Trophoblast cell (in vitro differentiated cells and primary cell): ENCODE data around the gene DUSP5.

Experiments used
- DNase-seq, 2 donors: peaks; one replicate each; pipeline ENCODE4 v3.0.0-alpha.2; 2016
- H2AFZ ChIP-seq: 2 replicates; pipeline ENCODE4 v1.6.1; 2013; ENCODE audit warnings: low read length, moderate library complexity, mild to moderate bottlenecking; ENCODE audit not compliant: insufficient read depth, poor library complexity
- H2AK5ac ChIP-seq: 2 replicates; pipeline ENCODE4 v1.6.1; 2013; ENCODE audit warnings: mild to moderate bottlenecking, low read length
- H2BK120ac ChIP-seq: 2 replicates; pipeline ENCODE4 v1.6.1; 2013; ENCODE audit warnings: low read length, mild to moderate bottlenecking, moderate library complexity; ENCODE audit not compliant: insufficient read depth, poor library complexity
- H2BK12ac ChIP-seq: 2 replicates; pipeline ENCODE4 v1.6.1; 2013; ENCODE audit warnings: mild to moderate bottlenecking, low read length, moderate library complexity
- H2BK5ac ChIP-seq: 2 replicates; pipeline ENCODE4 v1.6.1; 2013; ENCODE audit warnings: low read length, low read depth, moderate library complexity, mild to moderate bottlenecking; ENCODE audit not compliant: poor library complexity
- H3K14ac ChIP-seq: 2 replicates; pipeline ENCODE4 v1.6.1; 2013; ENCODE audit warnings: mild to moderate bottlenecking, low read length
- H3K18ac ChIP-seq: 2 replicates; pipeline ENCODE4 v1.6.1; 2013; ENCODE audit warnings: mild to moderate bottlenecking, low read length
- H3K23ac ChIP-seq: 2 replicates; pipeline ENCODE4 v1.6.1; 2013; ENCODE audit warnings: low read length
- H3K27ac ChIP-seq: 2 replicates; pipeline ENCODE4 v1.5.1; 2013; ENCODE audit warnings: low read depth, mild to moderate bottlenecking, inconsistent platforms, low read length, moderate library complexity
- H3K27me3 ChIP-seq: 2 replicates; pipeline ENCODE4 v1.6.1; 2013; ENCODE audit warnings: inconsistent platforms, mild to moderate bottlenecking, low read length, moderate library complexity; ENCODE audit not compliant: insufficient read depth
- H3K36me3 ChIP-seq, 2 experiments: 1 replicate in 1 of 2; 2 replicates in 1 of 2; pipeline ENCODE4 v1.6.1; 2013; ENCODE audit warnings: low read length in 2 of 2, mild to moderate bottlenecking in 2 of 2, moderate library complexity in 1 of 2; ENCODE audit not compliant: insufficient read depth in 2 of 2, control insufficient read depth in 1 of 2
- H3K4ac ChIP-seq: 2 replicates; pipeline ENCODE4 v1.6.1; 2013; ENCODE audit warnings: low read depth, mild to moderate bottlenecking, low read length, moderate library complexity
- H3K4me1 ChIP-seq, 2 experiments: 1 replicate in 1 of 2; 2 replicates in 1 of 2; pipeline ENCODE4 v1.6.1; 2013; ENCODE audit warnings: low read length in 2 of 2, mild to moderate bottlenecking in 2 of 2, moderate library complexity in 1 of 2; ENCODE audit not compliant: insufficient read depth in 2 of 2, control insufficient read depth in 1 of 2
- H3K4me2 ChIP-seq: 2 replicates; pipeline ENCODE4 v1.6.1; 2013; ENCODE audit warnings: inconsistent platforms, mild to moderate bottlenecking, low read length, moderate library complexity
- H3K4me3 ChIP-seq: 2 replicates; pipeline ENCODE4 v1.5.1; 2013; ENCODE audit warnings: mild to moderate bottlenecking, low read depth, low read length, inconsistent platforms
- H3K79me1 ChIP-seq: one replicate; pipeline ENCODE4 v1.6.1; 2013; ENCODE audit warnings: low read length
- H3K79me2 ChIP-seq: 2 replicates; pipeline ENCODE4 v1.6.1; 2013; ENCODE audit warnings: low read length, mild to moderate bottlenecking; ENCODE audit not compliant: control insufficient read depth, insufficient read depth, poor library complexity
- H3K9ac ChIP-seq: 2 replicates; pipeline ENCODE4 v1.6.1; 2013; ENCODE audit warnings: mild to moderate bottlenecking, low read length
- H3K9me3 ChIP-seq: 2 replicates; pipeline ENCODE4 v1.6.1; 2013; ENCODE audit warnings: low read depth, mild to moderate bottlenecking, control low read depth, inconsistent platforms, low read length; ENCODE audit not compliant: insufficient read depth
- H4K12ac ChIP-seq: 2 replicates; pipeline ENCODE4 v1.6.1; 2013; ENCODE audit warnings: low read depth, mild to moderate bottlenecking, low read length, moderate library complexity
- H4K8ac ChIP-seq: 2 replicates; pipeline ENCODE4 v1.6.1; 2013; ENCODE audit warnings: low read depth, mild to moderate bottlenecking, low read length, moderate library complexity
- H4K91ac ChIP-seq: one replicate; pipeline ENCODE4 v1.6.1; 2013; ENCODE audit warnings: low read depth, mild to moderate bottlenecking, low read length, moderate library complexity
- WGBS: extraction: QIAGEN DNeasy Blood & Tissue Kit; methylation state at CpG from one replicate; pipeline ENCODE4 v1.1.7; 2013; ENCODE audit warnings: missing lambda C conversion rate; ENCODE audit not compliant: insufficient read length, insufficient coverage; ENCODE audit errors: extremely low coverage; 5-methylcytosine and 5-hydroxymethylcytosine counted together

DUSP5 gene

DNA sequence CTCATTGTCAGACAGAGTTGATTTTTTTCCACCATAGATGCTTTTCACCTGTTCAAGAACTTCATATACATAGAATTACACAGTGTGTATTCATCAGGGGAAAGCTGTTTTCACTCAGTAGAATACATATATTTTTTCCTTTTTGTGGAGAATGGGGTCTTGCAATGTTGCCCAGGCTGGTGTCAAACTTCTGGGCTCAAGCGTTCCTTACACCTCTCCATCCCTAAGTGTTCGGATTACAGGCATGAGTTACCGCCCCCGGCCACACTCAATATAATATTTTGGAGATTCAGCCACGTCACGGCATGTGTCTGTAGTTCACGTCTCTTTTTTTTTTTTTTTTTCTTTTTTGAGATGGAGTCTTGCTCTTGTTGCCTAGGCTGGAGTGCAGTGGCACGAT, 62.3 kb downstream of the DUSP5 start:
- H4K8ac ChIP-seq = no peak overlapping the region
- no peak for DNase-seq
- H2BK120ac ChIP-seq = no peak overlapping the region
- no peaks in the 10 kb centered on the region for H3K79me1 ChIP-seq
- H3K9me3 ChIP-seq = no peaks in the 10 kb centered on the region
- H3K4me1 ChIP-seq = no peaks in the 10 kb centered on the region
- no peak overlapping the region for H3K4me3 ChIP-seq
- no peak overlapping the region for H4K91ac ChIP-seq
- H3K9ac ChIP-seq = no peak overlapping the region
- no peaks in the 10 kb centered on the region for H3K79me2 ChIP-seq
- no peak overlapping the region for H2BK12ac ChIP-seq
- H3K4me2 ChIP-seq = no peak overlapping the region
- no peak overlapping the region for H4K12ac ChIP-seq
- H2AFZ ChIP-seq = no peak overlapping the region
- no peak overlapping the region for H2BK5ac ChIP-seq
- H3K36me3 ChIP-seq = no peaks in the 10 kb centered on the region
- H2AK5ac ChIP-seq = no peak overlapping the region
- H3K14ac ChIP-seq = no peak overlapping the region
- H3K18ac ChIP-seq = no peak overlapping the region
- WGBS = no CpG with 5 or more reads among the region's 8 CpGs
- no peak overlapping the region for H3K27ac ChIP-seq
- no peak overlapping the region for H3K23ac ChIP-seq
- H3K27me3 ChIP-seq = no peaks in the 10 kb centered on the region
- H3K4ac ChIP-seq = no peak overlapping the region
